K562 (cell line): ENCODE results near the gene PGAP3. TPM values are rescaled to one million over a fixed set of nuclear protein-coding genes. Genes with fewer than 3 reads are reported as not detected.

ENCODE experiments used
- ATAC-seq: fragments of 200-7000 bp; cut with Tn5 transposase; 3 replicates; pipeline ENCODE4 v1.9.1; 2020; ENCODE audit warnings: moderate library complexity
- BruUV-seq: library from RNA; stranded (reverse); fragments of 400-500 nt; replicated peaks from 2 replicates; lab custom pipeline; 2021; lab: Mats Ljungman, UMichigan
- CTCF ChIA-PET: fragments of 300-600 bp; formaldehyde crosslinking; extraction: SDS; loops from one replicate; lab custom pipeline; 2021; ENCODE audit warnings: low intra/inter-chr PET ratio; lab: Yijun Ruan, JAX
- POLR2A ChIA-PET: fragments of 300-600, 350-650 bp; sonication (Branson Sonifier 250); formaldehyde crosslinking; extraction: SDS; loops from one replicate; lab custom pipeline; 2021; ENCODE audit warnings: antibody characterized with exemption, inconsistent platforms; lab: Yijun Ruan, JAX
- DNase-seq, 4 experiments: peaks; one replicate each; pipeline versions ENCODE4 v3.0.0 to v3.0.0-alpha.2; 2011 to 2018; ENCODE audit warnings: low spot score in 3 of 4, mixed read lengths in 3 of 4; ENCODE audit errors: extremely low read depth in 1 of 4
- FAIRE-seq: peaks from 2 replicates; lab custom pipeline; 2011; peaks lifted over from hg19 to GRCh38; lab: Jason Lieb, UNC
- H2AFZ ChIP-seq: 2 replicates; pipeline ENCODE4 v1.6.0; 2011; ENCODE audit warnings: low read depth, low read length, control low read depth, inconsistent platforms
- H3K27ac ChIP-seq: fragments of 200-600 bp; 3 replicates; pipeline ENCODE4 v1.8.0; 2011; ENCODE audit warnings: low read depth, mild to moderate bottlenecking, control low read depth, inconsistent platforms, low read length, moderate library complexity, mixed read lengths; ENCODE audit errors: extremely low read depth
- H3K27me3 ChIP-seq, 2 experiments: fragments of 300-600 bp in 1 of 2; 2 replicates in 1 of 2; 3 replicates in 1 of 2; pipeline versions ENCODE4 v1.6.0 to v1.8.0; 2011; ENCODE audit warnings: inconsistent platforms in 2 of 2, low read length in 2 of 2, mild to moderate bottlenecking in 1 of 2, mixed read lengths in 1 of 2, moderate library complexity in 1 of 2; ENCODE audit not compliant: control insufficient read depth in 2 of 2, insufficient read depth in 2 of 2
- H3K36me3 ChIP-seq: fragments of 300-600 bp; 3 replicates; pipeline ENCODE4 v1.8.0; 2011; ENCODE audit warnings: mild to moderate bottlenecking, low read length, inconsistent platforms; ENCODE audit not compliant: control insufficient read depth, insufficient read depth
- H3K4me1 ChIP-seq, 2 experiments: fragments of 200-600 bp in 1 of 2; replicated peaks in 1 of 2; 2 replicates in 1 of 2; 3 replicates in 1 of 2; pipeline versions ENCODE4 v1.5.1 to v1.8.0; 2011; ENCODE audit warnings: inconsistent platforms in 2 of 2, low read length in 2 of 2, mild to moderate bottlenecking in 1 of 2, mixed read lengths in 1 of 2, moderate library complexity in 1 of 2; ENCODE audit not compliant: control insufficient read depth in 2 of 2, insufficient read depth in 2 of 2
- H3K4me2 ChIP-seq: 2 replicates; pipeline ENCODE4 v1.6.1; 2011; ENCODE audit warnings: low read length, control low read depth, inconsistent platforms, mixed read lengths; ENCODE audit not compliant: insufficient read depth
- H3K4me3 ChIP-seq: fragments of 200-600 bp; sonication (generic), shearing (Covaris generic); 2 replicates; pipeline ENCODE4 v1.5.1; 2016; ENCODE audit warnings: control low read depth, inconsistent platforms
- H3K79me2 ChIP-seq: fragments of 200-600 bp; 3 replicates; pipeline ENCODE4 v1.8.0; 2011; ENCODE audit warnings: low read length, inconsistent platforms; ENCODE audit not compliant: control insufficient read depth, insufficient read depth
- H3K9ac ChIP-seq, 2 experiments: 2 replicates each; pipeline versions ENCODE4 v1.6.0 to v1.6.1; 2011; ENCODE audit warnings: low read depth in 2 of 2, low read length in 2 of 2, control low read depth in 1 of 2, inconsistent platforms in 1 of 2, mild to moderate bottlenecking in 1 of 2, mixed read lengths in 1 of 2; ENCODE audit not compliant: insufficient read depth in 1 of 2
- H3K9me1 ChIP-seq: one replicate; pipeline ENCODE4 v1.6.0; 2011; ENCODE audit warnings: inconsistent platforms, mild to moderate bottlenecking, low read length, moderate library complexity; ENCODE audit not compliant: control insufficient read depth, insufficient read depth
- H3K9me3 ChIP-seq: replicated peaks from 2 replicates; pipeline ENCODE4 v1.5.1; 2011; ENCODE audit warnings: low read depth, low read length, inconsistent platforms; ENCODE audit not compliant: control insufficient read depth, insufficient read depth
- H4K20me1 ChIP-seq: replicated peaks from 2 replicates; pipeline ENCODE4 v1.6.1; 2011; ENCODE audit warnings: low read length, inconsistent platforms, mixed read lengths; ENCODE audit not compliant: control insufficient read depth, insufficient read depth
- DPF2 ChIP-seq: fragments of 450-650 bp; IDR thresholded peaks from 2 replicates; pipeline ENCODE4 v1.6.1; 2016
- FOXK1 ChIP-seq: sonication (generic); formaldehyde crosslinking; IDR thresholded peaks from 2 replicates; pipeline ENCODE4 v1.8.0; 2022; ENCODE audit warnings: missing genetic modification reagents, mild to moderate bottlenecking, borderline replicate concordance
- GTF2E2 ChIP-seq: fragments of 200-800 bp; sonication (Bioruptor generic); IDR thresholded peaks from 2 replicates; pipeline ENCODE4 v1.6.1; 2016; ENCODE audit warnings: missing genetic modification characterization, missing compliant biosample characterization
- HMG20A ChIP-seq: fragments of 450-650 bp; formaldehyde crosslinking; conservative IDR thresholded peaks from 2 replicates; pipeline ENCODE4 v1.4.0; 2020; ENCODE audit warnings: mild to moderate bottlenecking, mixed read lengths
- JUND ChIP-seq, 2 experiments: IDR thresholded peaks; 2 replicates in 1 of 2; 3 replicates in 1 of 2; pipeline ENCODE4 v1.6.1; 2011; ENCODE audit warnings: borderline replicate concordance in 2 of 2, low read depth in 2 of 2, low read length in 2 of 2, improper control_type of control experiment in 1 of 2, missing biosample characterization in 1 of 2, missing genetic modification characterization in 1 of 2, missing genetic modification reagents in 1 of 2
- MCM2 ChIP-seq: fragments of 450-650 bp; IDR thresholded peaks from 2 replicates; pipeline ENCODE4 v1.6.1; 2017; ENCODE audit warnings: low read depth, mild to moderate bottlenecking
- NFATC3 ChIP-seq: fragments of 450-650 bp; IDR thresholded peaks from 2 replicates; pipeline ENCODE4 v1.6.1; 2017; ENCODE audit warnings: mild to moderate bottlenecking
- NFIX ChIP-seq: fragments of 250-450 bp; sonication (Bioruptor Pico); IDR thresholded peaks from 2 replicates; pipeline ENCODE4 v1.4.0; 2020; ENCODE audit warnings: low read depth, mild to moderate bottlenecking, moderate library complexity
- TARDBP ChIP-seq: fragments of 450-650 bp; IDR thresholded peaks from 2 replicates; pipeline ENCODE4 v1.6.1; 2016
- TBL1XR1 ChIP-seq, 2 experiments: IDR thresholded peaks; 2 replicates each; pipeline ENCODE4 v1.6.1; 2012; ENCODE audit warnings: improper control_type of control experiment in 2 of 2, low read length in 2 of 2, mild to moderate bottlenecking in 1 of 2
- TEAD1 ChIP-seq, 2 experiments: fragments of 450-650 bp in 1 of 2; sonication (generic) in 1 of 2; formaldehyde crosslinking; IDR thresholded peaks; 2 replicates each; pipeline versions ENCODE4 v1.4.0 to v1.8.0; 2020 to 2022; ENCODE audit warnings: mild to moderate bottlenecking in 2 of 2, missing genetic modification reagents in 1 of 2
- ZNF354B ChIP-seq: fragments of 250-450 bp; sonication (Bioruptor Pico); IDR thresholded peaks from 2 replicates; pipeline ENCODE4 v1.4.0; 2020
- ZNF780A ChIP-seq: fragments of 250-450 bp; sonication (Bioruptor Pico); IDR thresholded peaks from 2 replicates; pipeline ENCODE4 v1.5.0; 2021; ENCODE audit warnings: mild to moderate bottlenecking
- WGBS: fragments of 100-300 bp; shearing (Covaris generic); methylation state at CpG from one replicate; pipeline ENCODE4 v1.1.6; 2016; ENCODE audit warnings: low coverage, mixed read lengths; ENCODE audit not compliant: insufficient coverage; ENCODE audit errors: missing lambda C conversion rate; 5-methylcytosine and 5-hydroxymethylcytosine counted together
- in situ Hi-C: fragments of 300-500 bp; cut with MboI; formaldehyde crosslinking; loops from 4 replicates; pipeline ENCODE4 v1.15.0; 2018; ENCODE audit warnings: inconsistent platforms, mixed read lengths
- intact Hi-C: fragments of 100-400 bp; cut with micrococcal nuclease; formaldehyde crosslinking; loops from 2 replicates; pipeline ENCODE4 v1.14.2; 2022
- polyA plus RNA-seq, 8 experiments: library from polyadenylated mRNA; depleted of rRNA in 4 of 8; stranded (reverse) in 5 of 8; unstranded in 3 of 8; fragments of >200 nt; fragmentation: Nextera tagmentation in 2 of 8; fragmentation: Illumina TruSeq in 1 of 8; extraction: Ambion mirVana in 2 of 8; extraction: Trizol in 1 of 8; gene quantifications; 2 replicates each; pipeline versions ENCODE4 v1.2.1 to v1.2.3, GENCODE V29; 2011 to 2014; ENCODE audit warnings: inconsistent platforms in 1 of 8, missing spikeins in 1 of 8
- total RNA-seq, 7 experiments: library from RNA; depleted of rRNA in 6 of 7; stranded (reverse); fragments of >200 nt in 6 of 7; fragmentation: Illumina TruSeq in 2 of 7; extraction: Trizol in 2 of 7; gene quantifications; 2 replicates each; pipeline versions ENCODE4 v1.2.1 to v1.2.3, GENCODE V29; 2011 to 2021; ENCODE audit warnings: low replicate concordance in 1 of 7

Gene PGAP3
- total and polyA plus RNA-seq, 9 of the 15 experiments (the other 6 are each of a cell fraction or from before 2014, with no cell fraction given), result 0.38 to 9.4 (median 4.5) TPM

DNA sequence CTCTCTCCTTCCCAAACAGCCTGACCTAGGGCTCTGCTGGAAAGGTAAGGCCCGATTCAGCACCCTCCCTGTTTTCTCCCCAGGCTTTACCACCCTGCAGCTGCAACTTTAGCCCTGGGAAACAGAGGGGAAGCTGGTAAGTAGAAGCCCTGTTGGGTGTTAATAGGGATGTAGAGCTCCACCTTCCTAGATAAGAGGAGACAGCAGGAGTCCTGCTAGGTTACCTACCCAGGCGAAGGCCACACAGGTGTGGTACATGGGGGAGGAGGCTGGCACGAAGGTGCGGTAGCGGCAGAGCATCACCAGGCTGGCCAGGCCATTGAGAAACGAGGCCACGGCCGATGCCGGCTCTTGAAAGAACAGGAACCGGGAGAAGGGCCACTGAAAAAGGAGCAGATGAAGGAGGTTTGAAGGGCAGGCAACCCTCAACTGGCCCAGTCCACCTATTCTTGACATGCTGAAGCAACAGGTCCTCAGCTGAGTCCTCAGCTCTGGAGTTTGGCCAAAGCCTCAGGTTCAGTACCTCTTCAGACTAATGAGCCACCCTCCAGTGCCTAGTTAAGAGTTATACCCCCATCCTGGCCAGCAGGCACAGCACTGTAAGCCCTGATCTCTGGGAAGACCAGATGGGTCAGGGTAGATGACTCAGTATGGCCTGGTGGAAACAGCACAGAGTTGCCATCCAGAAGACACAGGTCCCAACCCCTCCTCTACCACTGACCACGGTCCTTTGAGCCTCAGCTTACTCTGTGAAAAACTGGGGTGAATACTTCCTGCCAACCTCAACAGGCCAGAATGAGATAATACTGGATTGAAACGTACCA, 3.3 kb downstream of the PGAP3 start:
- no peak overlapping the region for H3K4me3 ChIP-seq
- H3K9me1 ChIP-seq, result no peaks in the 10 kb centered on the region
- ChIA-PET POLR2A (interaction anchor here (1.0 kb wide), 1 partner anchor 8 kb away, joined by 3 read pairs; no protein-coding TSS in a partner anchor), CTCF (no interaction called here)
- H3K36me3 ChIP-seq, result no peaks in the 10 kb centered on the region
- no peak for TF ChIP-seq TEAD1 (CRISPR knock-in tag; IDR thresholded peaks at IDR 0.05)
- TF ChIP-seq TBL1XR1 (IDR thresholded peaks at IDR 0.05; ENCODE audit: low read length in 2 of 2), result no peak
- no peak for TF ChIP-seq NFIX (CRISPR knock-in tag)
- no peak for TF ChIP-seq NFATC3
- no peak for TF ChIP-seq HMG20A (CRISPR knock-in tag)
- TF ChIP-seq MCM2, result no peak
- no peak for TF ChIP-seq GTF2E2
- no peak for TF ChIP-seq JUND (IDR thresholded peaks at IDR 0.05; ENCODE audit: borderline replicate concordance, low read depth, low read length)
- no peak for TF ChIP-seq JUND (tag; IDR thresholded peaks at IDR 0.05; ENCODE audit: borderline replicate concordance, low read depth, low read length)
- no peak for TF ChIP-seq TARDBP
- TF ChIP-seq ZNF780A (CRISPR knock-in tag), result no peak
- TF ChIP-seq DPF2, result no peak
- TF ChIP-seq FOXK1 (CRISPR knock-in tag), result no peak
- no peak for TF ChIP-seq ZNF354B (CRISPR knock-in tag)
- H3K4me1 ChIP-seq, result peaks cover 20 to 21% of the 10 kb centered on the region in 2 experiments; a peak in 4 of 5 replicates
- BruUV-seq, result no TSS peak
- peaks cover 7% of the 10 kb centered on the region; the same call in 2 of the 3 replicates for H3K79me2 ChIP-seq
- no peaks in the 10 kb centered on the region for H3K27me3 ChIP-seq
- no peak for DNase-seq
- H3K9me3 ChIP-seq, result no peaks in the 10 kb centered on the region
- FAIRE-seq, result no peak
- WGBS, result 92% methylated on average over 11 of the region's 12 CpGs
- H3K4me2 ChIP-seq, result no peak overlapping the region
- H2AFZ ChIP-seq, result no peak overlapping the region
- no peak overlapping the region for H3K27ac ChIP-seq
- ATAC-seq, result no peak
- peak overlapping the region in 1 of 2 experiments; percentile 71; a peak in 2 of 4 replicates for H3K9ac ChIP-seq
- no peaks in the 10 kb centered on the region for H4K20me1 ChIP-seq
- in situ Hi-C loops (no loop called here), intact Hi-C loops (loop anchor here (5.0 kb wide), 1 partner anchor 48 kb away; the partner anchor contains the start of gene MIEN1)
